ENCODE measurements around the gene CES4A. TPM values are rescaled to one million over a fixed set of nuclear protein-coding genes. Genes with fewer than 3 reads are reported as not detected.
"Not testable (repeated sequence)": the region's sequence is repeated elsewhere in the genome, so short reads cannot be mapped to it uniquely, and the experiment has no call there.

Gene CES4A
- total RNA-seq, 1 experiment from 2014 or later = 2.5 TPM

- H3K4me2 ChIP-seq; H2AFZ ChIP-seq; POLR2A ChIA-PET (ENCODE audit: unreplicated experiment); intact Hi-C loops (cut with micrococcal nuclease; ENCODE audit: unreplicated experiment); BruUV-seq (replicated peaks); H3K9me2 ChIP-seq (ENCODE audit: insufficient read depth); H4K20me1 ChIP-seq (ENCODE audit: insufficient read depth); CTCF ChIA-PET; H3K4me3 ChIP-seq; H3K27me3 ChIP-seq (ENCODE audit: insufficient read depth, low read depth); H3K9me3 ChIP-seq (ENCODE audit: insufficient read depth, low read depth); H3K36me3 ChIP-seq (ENCODE audit: low read depth); H3K79me2 ChIP-seq (ENCODE audit: low read depth); H3K4me1 ChIP-seq (replicated peaks; ENCODE audit: insufficient read depth); DNase-seq; H3F3A ChIP-seq (ENCODE audit: insufficient read depth, low read depth); H3K27ac ChIP-seq: not testable (repeated sequence)
Measured at GRCh38 chr16:66956154-66956457, 32.3 kb upstream of the CES4A start.

GRCh38 chr16:66958857-66959703 is 29.3 kb upstream of the CES4A start:
- POLR2A ChIA-PET (ENCODE audit: unreplicated experiment) = no interaction called here
- H3K27me3 ChIP-seq (ENCODE audit: insufficient read depth, low read depth) = no peaks in the 10 kb centered on the region
- TF ChIP-seq EZH2 (IDR thresholded peaks at IDR 0.05; ENCODE audit: low read depth) = no peak
- TF ChIP-seq, protein P1, sequence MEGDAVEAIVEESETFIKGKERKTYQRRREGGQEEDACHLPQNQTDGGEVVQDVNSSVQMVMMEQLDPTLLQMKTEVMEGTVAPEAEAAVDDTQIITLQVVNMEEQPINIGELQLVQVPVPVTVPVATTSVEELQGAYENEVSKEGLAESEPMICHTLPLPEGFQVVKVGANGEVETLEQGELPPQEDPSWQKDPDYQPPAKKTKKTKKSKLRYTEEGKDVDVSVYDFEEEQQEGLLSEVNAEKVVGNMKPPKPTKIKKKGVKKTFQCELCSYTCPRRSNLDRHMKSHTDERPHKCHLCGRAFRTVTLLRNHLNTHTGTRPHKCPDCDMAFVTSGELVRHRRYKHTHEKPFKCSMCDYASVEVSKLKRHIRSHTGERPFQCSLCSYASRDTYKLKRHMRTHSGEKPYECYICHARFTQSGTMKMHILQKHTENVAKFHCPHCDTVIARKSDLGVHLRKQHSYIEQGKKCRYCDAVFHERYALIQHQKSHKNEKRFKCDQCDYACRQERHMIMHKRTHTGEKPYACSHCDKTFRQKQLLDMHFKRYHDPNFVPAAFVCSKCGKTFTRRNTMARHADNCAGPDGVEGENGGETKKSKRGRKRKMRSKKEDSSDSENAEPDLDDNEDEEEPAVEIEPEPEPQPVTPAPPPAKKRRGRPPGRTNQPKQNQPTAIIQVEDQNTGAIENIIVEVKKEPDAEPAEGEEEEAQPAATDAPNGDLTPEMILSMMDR (conservative IDR thresholded peaks at IDR 0.05) = no peak
- no peaks in the 10 kb centered on the region for H3K9me3 ChIP-seq (ENCODE audit: insufficient read depth, low read depth)
- no peaks in the 10 kb centered on the region for H4K20me1 ChIP-seq (ENCODE audit: insufficient read depth)
- no peak overlapping the region for H3K4me3 ChIP-seq
- BruUV-seq (replicated peaks) = no TSS peak
- H3K4me1 ChIP-seq (replicated peaks; ENCODE audit: insufficient read depth) = no peaks in the 10 kb centered on the region
- DNase-seq = no peak
- H3K79me2 ChIP-seq (ENCODE audit: low read depth) = no peaks in the 10 kb centered on the region
- intact Hi-C loops (cut with micrococcal nuclease; ENCODE audit: unreplicated experiment) = no loop called here
- no peak overlapping the region for H3K27ac ChIP-seq
- no peaks in the 10 kb centered on the region for H3K9me2 ChIP-seq (ENCODE audit: insufficient read depth)
- CTCF ChIA-PET = interaction anchor here (0.6 kb wide), 3 partner anchors 171 to 1261 kb away, joined by 3 to 6 read pairs (median 5); no protein-coding TSS in a partner anchor
- no peaks in the 10 kb centered on the region for H3K36me3 ChIP-seq (ENCODE audit: low read depth)
- H3F3A ChIP-seq (ENCODE audit: insufficient read depth, low read depth) = no peaks in the 10 kb centered on the region
- no peak overlapping the region for H3K4me2 ChIP-seq
- H2AFZ ChIP-seq = no peak overlapping the region

DNA sequence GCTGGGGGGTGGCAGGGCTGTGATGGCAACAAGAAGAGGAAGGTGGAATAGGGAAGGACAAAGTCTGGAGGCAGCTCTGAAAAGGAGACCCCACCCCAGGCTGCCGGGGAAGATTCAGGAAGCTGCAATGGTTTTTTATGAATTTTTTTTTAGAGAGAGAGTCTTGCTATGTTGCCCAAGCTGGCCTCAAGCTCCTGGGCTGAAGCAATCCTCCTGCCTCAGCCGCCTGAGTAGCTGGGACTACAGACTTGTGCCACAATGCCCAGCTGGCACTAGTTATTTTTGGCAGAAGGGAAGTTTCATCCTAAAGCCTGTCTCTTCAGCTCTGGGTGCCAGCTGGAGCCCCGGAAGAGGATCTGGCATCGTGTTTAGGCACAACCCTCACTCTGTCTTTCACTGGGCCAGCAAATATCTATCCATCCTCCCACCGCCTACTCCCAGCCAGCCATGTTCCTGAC is 28.7 kb upstream of the CES4A start:
- TF ChIP-seq, protein P1 (conservative IDR thresholded peaks at IDR 0.05) = no peak
- TF ChIP-seq EZH2 (IDR thresholded peaks at IDR 0.05; ENCODE audit: low read depth) = no peak
- no TSS peak for BruUV-seq (replicated peaks)
- H3K4me3 ChIP-seq = no peak overlapping the region
- no peaks in the 10 kb centered on the region for H3K36me3 ChIP-seq (ENCODE audit: low read depth)
- no peaks in the 10 kb centered on the region for H3K27me3 ChIP-seq (ENCODE audit: insufficient read depth, low read depth)
- no peaks in the 10 kb centered on the region for H3F3A ChIP-seq (ENCODE audit: insufficient read depth, low read depth)
- no peaks in the 10 kb centered on the region for H3K9me3 ChIP-seq (ENCODE audit: insufficient read depth, low read depth)
- ChIA-PET POLR2A (ENCODE audit: unreplicated experiment) (no interaction called here), CTCF (no interaction called here)
- no peak for DNase-seq
- H3K4me1 ChIP-seq (replicated peaks; ENCODE audit: insufficient read depth) = no peaks in the 10 kb centered on the region
- no peaks in the 10 kb centered on the region for H3K79me2 ChIP-seq (ENCODE audit: low read depth)
- intact Hi-C loops (cut with micrococcal nuclease; ENCODE audit: unreplicated experiment) = no loop called here
- H3K4me2 ChIP-seq = no peak overlapping the region
- H3K27ac ChIP-seq = no peak overlapping the region
- no peak overlapping the region for H2AFZ ChIP-seq
- no peaks in the 10 kb centered on the region for H4K20me1 ChIP-seq (ENCODE audit: insufficient read depth)
- no peaks in the 10 kb centered on the region for H3K9me2 ChIP-seq (ENCODE audit: insufficient read depth)

DNA sequence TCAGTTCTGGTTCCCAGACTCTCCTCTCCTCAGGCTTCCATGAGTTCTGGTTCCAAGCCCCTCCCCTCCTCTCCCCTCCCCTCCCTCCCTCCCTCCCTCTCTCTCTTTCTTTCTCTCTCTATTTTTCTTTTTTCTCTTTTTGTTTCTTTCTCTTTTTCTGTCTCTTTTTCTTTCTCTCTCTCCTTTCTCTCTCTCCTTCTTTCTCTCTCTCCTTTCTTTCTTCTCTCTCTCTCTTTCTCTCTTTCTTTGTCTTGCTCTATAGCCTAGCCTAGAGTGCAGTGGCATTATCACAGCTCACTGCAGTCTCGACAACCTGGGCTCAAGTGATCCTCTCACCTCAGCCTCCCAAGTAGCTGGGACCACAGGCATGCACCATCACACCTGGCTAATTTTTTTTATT is 28.1 kb upstream of the CES4A start:
- H3K9me3 ChIP-seq (ENCODE audit: insufficient read depth, low read depth) = no peaks in the 10 kb centered on the region
- no peaks in the 10 kb centered on the region for H3K4me1 ChIP-seq (replicated peaks; ENCODE audit: insufficient read depth)
- H3K79me2 ChIP-seq (ENCODE audit: low read depth) = no peaks in the 10 kb centered on the region
- H3K27me3 ChIP-seq (ENCODE audit: insufficient read depth, low read depth) = no peaks in the 10 kb centered on the region
- no peak overlapping the region for H3K27ac ChIP-seq
- H4K20me1 ChIP-seq (ENCODE audit: insufficient read depth) = no peaks in the 10 kb centered on the region
- no peak overlapping the region for H3K4me2 ChIP-seq
- no TSS peak for BruUV-seq (replicated peaks)
- H2AFZ ChIP-seq = no peak overlapping the region
- no peak overlapping the region for H3K4me3 ChIP-seq
- ChIA-PET POLR2A (ENCODE audit: unreplicated experiment) (no interaction called here), CTCF (no interaction called here)
- TF ChIP-seq, protein P1 (conservative IDR thresholded peaks at IDR 0.05) = no peak
- TF ChIP-seq EZH2 (IDR thresholded peaks at IDR 0.05; ENCODE audit: low read depth) = no peak
- no peaks in the 10 kb centered on the region for H3F3A ChIP-seq (ENCODE audit: insufficient read depth, low read depth)
- H3K9me2 ChIP-seq (ENCODE audit: insufficient read depth) = no peaks in the 10 kb centered on the region
- intact Hi-C loops (cut with micrococcal nuclease; ENCODE audit: unreplicated experiment) = no loop called here
- H3K36me3 ChIP-seq (ENCODE audit: low read depth) = no peaks in the 10 kb centered on the region
- no peak for DNase-seq
